AG10803 (cell line): ENCODE results near the gene JCAD.

ENCODE experiments used
- DNase-seq: peaks from one replicate; pipeline ENCODE4 v3.0.0; 2010; ENCODE audit warnings: low read depth
- H3K4me3 ChIP-seq: 2 replicates; pipeline ENCODE4 v1.5.1; 2011; ENCODE audit warnings: mild to moderate bottlenecking, low read length, control low read depth
- CTCF ChIP-seq: conservative IDR thresholded peaks from 2 replicates; pipeline ENCODE4 v1.5.1; 2011; ENCODE audit warnings: mild to moderate bottlenecking, low read length, control low read depth, inconsistent platforms

The JCAD gene

GRCh38 chr10:29976134-29976533 lies 83.3 kb downstream of the JCAD start:
- TF ChIP-seq CTCF: no peak

GRCh38 chr10:29974773-29975172 lies 84.6 kb downstream of the JCAD start:
- no peak for TF ChIP-seq CTCF
- H3K4me3 ChIP-seq: no peak overlapping the region
- no peak for DNase-seq

More at GRCh38 chr10:29976134-29976533, 83.3 kb downstream of the JCAD start:
- no peak overlapping the region for H3K4me3 ChIP-seq
- DNase-seq: no peak

GRCh38 chr10:29973921-29974320 lies 85.5 kb downstream of the JCAD start:
- TF ChIP-seq CTCF: no peak
- no peak overlapping the region for H3K4me3 ChIP-seq

GRCh38 chr10:29970576-29970975 lies 88.8 kb downstream of the JCAD start:
- no peak for TF ChIP-seq CTCF
- DNase-seq: no peak
- H3K4me3 ChIP-seq: no peak overlapping the region

More at GRCh38 chr10:29973921-29974320, 85.5 kb downstream of the JCAD start:
- no peak for DNase-seq

- no peak for DNase-seq
- no peak for TF ChIP-seq CTCF
- no peak overlapping the region for H3K4me3 ChIP-seq
Observed at GRCh38 chr10:29970012-29970396, 89.4 kb downstream of the JCAD start.

- DNase-seq: no peak
- H3K4me3 ChIP-seq: no peak overlapping the region
- no peak for TF ChIP-seq CTCF
Observed at GRCh38 chr10:29969255-29970011, 90.0 kb downstream of the JCAD start.

GRCh38 chr10:29968585-29968984 lies 90.8 kb downstream of the JCAD start:
- TF ChIP-seq CTCF: no peak
- DNase-seq: no peak
- H3K4me3 ChIP-seq: no peak overlapping the region
